ENCODE measurements around the gene ZNF580. TPM values are rescaled to one million over a fixed set of nuclear protein-coding genes. Genes with fewer than 3 reads are reported as not detected.
A peak's percentile ranks its signal among the peaks of the same experiment; 100 is the strongest.

ZNF580 gene
- total and polyA plus RNA-seq, 9 of the 15 experiments (the other 6 are each of a cell fraction or from before 2014, with no cell fraction given), result 2.3 to 47.4 (median 6.0) TPM

- TF ChIP-seq BRF2 (IDR thresholded peaks at IDR 0.05; ENCODE audit: borderline replicate concordance, insufficient read depth, insufficient read length) (no peak), CREB3 (tag; conservative IDR thresholded peaks at IDR 0.05; ENCODE audit: low read depth) (0 out of 2 replicates have a peak, but pooled peaks have one; percentile 40), MAFG (tag; conservative IDR thresholded peaks at IDR 0.05) (no peak), NFYB (IDR thresholded peaks at IDR 0.05; ENCODE audit: extremely low read depth, insufficient read length) (no peak), BCL6 (CRISPR knock-in tag; IDR thresholded peaks at IDR 0.05) (no peak), BCLAF1 (IDR thresholded peaks at IDR 0.05; ENCODE audit: borderline replicate concordance in 1 of 2, control insufficient read depth in 1 of 2, low read depth in 2 of 2, low read length in 1 of 2) (0 out of 4 replicates have a peak, but pooled peaks of 1 of the 2 experiments have one; percentile 40), E2F1 (CRISPR knock-in tag; IDR thresholded peaks at IDR 0.05) (0 out of 2 replicates have a peak, but pooled peaks have one; percentile 69), FUS (optimal IDR thresholded peaks at IDR 0.05; ENCODE audit: low read depth, low read length) (no peak), PHF20 (IDR thresholded peaks at IDR 0.05; ENCODE audit: partially characterized antibody) (peak; percentile 88), TAF7 (tag; IDR thresholded peaks at IDR 0.05) (peak; percentile 53), RNF2 (IDR thresholded peaks at IDR 0.05) (peak; percentile 72), TBP (optimal IDR thresholded peaks at IDR 0.05; ENCODE audit: low read depth, low read length) (peak; percentile 55), PTTG1 (tag; IDR thresholded peaks at IDR 0.05; ENCODE audit: low read depth) (no peak), NCOR1 (IDR thresholded peaks at IDR 0.05) (0 out of 2 replicates have a peak, but pooled peaks have one; percentile 30), ZSCAN29 (IDR thresholded peaks at IDR 0.05) (peak; percentile 8; the same call in 1 of the 2 replicates), YY1 (IDR thresholded peaks at IDR 0.05; ENCODE audit: borderline replicate concordance in 1 of 3, control insufficient read depth in 1 of 3, extremely low read depth in 1 of 3, insufficient read depth in 3 of 3, insufficient read length in 1 of 3, insufficient replicate concordance in 2 of 3, low read depth in 1 of 3, low read length in 2 of 3) (peak in 2 of 3 experiments; percentile 48 to 49), DPF2 (IDR thresholded peaks at IDR 0.05) (peak; percentile 57; the same call in 1 of the 2 replicates), ZNF830 (CRISPR knock-in tag; IDR thresholded peaks at IDR 0.05) (peak; percentile 90; the same call in 1 of the 2 replicates), TFAP4 (CRISPR knock-in tag; IDR thresholded peaks at IDR 0.05; ENCODE audit: borderline replicate concordance) (peak; percentile 97), ARID1B (IDR thresholded peaks at IDR 0.05) (peak; percentile 48; the same call in 1 of the 2 replicates)
Observed at GRCh38 chr19:55653651-55654322, 13.0 kb downstream of the ZNF580 start (continued).
